ENCODE measurements around the gene LSM10.
A peak's percentile ranks its signal among the peaks of the same experiment; 100 is the strongest.

Gene LSM10

GRCh38 chr1:36391271-36391670 lies 6.4 kb downstream of the LSM10 start:
- Histone ChIP-seq H3K9me3 (ENCODE audit: severe bottlenecking) (no peaks in the 10 kb centered on the region), H3K36me3 (peaks cover 19% of the 10 kb centered on the region), H3K27me3 (ENCODE audit: insufficient read depth, low read depth, severe bottlenecking) (no peaks in the 10 kb centered on the region), H3K27ac (no peak overlapping the region), H3K4me3 (ENCODE audit: low read depth, low read length) (no peak overlapping the region)
- no peak for DNase-seq
- TF ChIP-seq, protein P1, sequence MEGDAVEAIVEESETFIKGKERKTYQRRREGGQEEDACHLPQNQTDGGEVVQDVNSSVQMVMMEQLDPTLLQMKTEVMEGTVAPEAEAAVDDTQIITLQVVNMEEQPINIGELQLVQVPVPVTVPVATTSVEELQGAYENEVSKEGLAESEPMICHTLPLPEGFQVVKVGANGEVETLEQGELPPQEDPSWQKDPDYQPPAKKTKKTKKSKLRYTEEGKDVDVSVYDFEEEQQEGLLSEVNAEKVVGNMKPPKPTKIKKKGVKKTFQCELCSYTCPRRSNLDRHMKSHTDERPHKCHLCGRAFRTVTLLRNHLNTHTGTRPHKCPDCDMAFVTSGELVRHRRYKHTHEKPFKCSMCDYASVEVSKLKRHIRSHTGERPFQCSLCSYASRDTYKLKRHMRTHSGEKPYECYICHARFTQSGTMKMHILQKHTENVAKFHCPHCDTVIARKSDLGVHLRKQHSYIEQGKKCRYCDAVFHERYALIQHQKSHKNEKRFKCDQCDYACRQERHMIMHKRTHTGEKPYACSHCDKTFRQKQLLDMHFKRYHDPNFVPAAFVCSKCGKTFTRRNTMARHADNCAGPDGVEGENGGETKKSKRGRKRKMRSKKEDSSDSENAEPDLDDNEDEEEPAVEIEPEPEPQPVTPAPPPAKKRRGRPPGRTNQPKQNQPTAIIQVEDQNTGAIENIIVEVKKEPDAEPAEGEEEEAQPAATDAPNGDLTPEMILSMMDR (IDR thresholded peaks at IDR 0.05; ENCODE audit: low read depth, low read length), result no peak

DNA sequence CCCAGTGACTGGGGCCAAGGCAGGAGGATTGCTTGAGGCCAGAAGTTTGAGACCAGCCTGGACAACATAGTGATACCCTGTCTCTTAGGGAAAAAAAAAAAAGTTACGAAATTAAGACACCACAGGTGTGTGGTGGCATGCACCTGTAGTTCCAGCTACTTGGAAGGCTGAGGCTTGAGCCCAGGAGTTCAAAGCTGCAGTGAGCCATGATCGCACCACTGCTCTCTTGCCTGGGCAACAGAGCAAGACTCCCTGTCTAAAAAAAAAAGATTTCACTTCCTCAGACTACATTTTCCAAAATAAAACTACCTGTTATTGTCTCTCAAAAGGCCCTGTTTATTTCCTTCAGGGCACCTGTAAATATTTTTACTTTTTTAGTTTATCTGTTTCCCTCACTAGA lies 7.3 kb downstream of the LSM10 start:
- Histone ChIP-seq H3K9me3 (ENCODE audit: severe bottlenecking) (no peaks in the 10 kb centered on the region), H3K36me3 (peaks cover 19% of the 10 kb centered on the region), H3K4me3 (ENCODE audit: low read depth, low read length) (no peak overlapping the region), H3K27me3 (ENCODE audit: insufficient read depth, low read depth, severe bottlenecking) (no peaks in the 10 kb centered on the region), H3K27ac (no peak overlapping the region)
- no peak for DNase-seq
- TF ChIP-seq, protein P1 (IDR thresholded peaks at IDR 0.05; ENCODE audit: low read depth, low read length), result no peak

DNA sequence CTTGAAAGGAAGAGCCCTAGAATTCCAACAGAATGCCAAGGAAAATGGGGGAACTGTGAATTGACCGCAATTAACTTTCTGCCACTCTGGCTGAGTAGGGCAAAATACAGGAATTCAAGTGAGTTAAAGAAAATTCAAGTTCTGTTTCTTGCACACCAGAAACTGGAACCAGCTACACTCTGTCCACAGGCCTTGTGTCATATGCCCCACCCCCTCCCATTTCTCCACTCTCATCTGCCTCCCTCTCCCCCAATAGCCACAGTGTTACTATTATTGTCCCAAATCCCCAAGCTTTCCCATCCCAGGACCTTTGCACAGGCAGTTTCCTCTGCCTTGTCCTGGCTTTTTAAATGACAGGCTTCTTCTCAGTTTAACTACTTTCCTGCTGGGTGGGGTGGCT lies 7.7 kb downstream of the LSM10 start:
- H3K27me3 ChIP-seq (ENCODE audit: insufficient read depth, low read depth, severe bottlenecking), result no peaks in the 10 kb centered on the region
- no peak overlapping the region for H3K27ac ChIP-seq
- no peak overlapping the region for H3K4me3 ChIP-seq (ENCODE audit: low read depth, low read length)

DNA sequence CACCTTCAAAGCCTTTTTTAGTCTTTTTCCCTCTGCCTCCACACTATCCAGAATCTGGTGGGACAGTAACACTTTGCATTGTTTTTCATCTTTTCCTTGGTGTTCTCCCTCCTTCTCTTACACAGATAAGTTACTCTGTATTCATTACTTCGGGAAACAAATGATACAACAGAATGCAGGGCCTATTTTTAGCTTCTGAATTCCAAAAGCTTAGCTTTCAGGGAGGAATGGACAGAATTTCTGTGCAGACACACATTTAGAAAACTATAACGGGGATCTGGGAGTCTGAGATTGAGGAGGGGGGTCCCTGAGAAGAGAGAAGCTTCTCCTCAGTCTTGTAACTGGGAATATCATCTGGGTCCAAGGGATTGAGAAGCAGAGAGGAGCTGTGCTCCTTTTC lies 8.4 kb downstream of the LSM10 start:
- Histone ChIP-seq H3K27ac (no peak overlapping the region), H3K9me3 (ENCODE audit: severe bottlenecking) (no peaks in the 10 kb centered on the region), H3K4me3 (ENCODE audit: low read depth, low read length) (no peak overlapping the region), H3K36me3 (peaks cover 19% of the 10 kb centered on the region), H3K27me3 (ENCODE audit: insufficient read depth, low read depth, severe bottlenecking) (no peaks in the 10 kb centered on the region)
- no peak for DNase-seq
- TF ChIP-seq, protein P1 (IDR thresholded peaks at IDR 0.05; ENCODE audit: low read depth, low read length), result no peak

More for the DNA sequence above, 7.7 kb downstream of the LSM10 start:
- Histone ChIP-seq H3K36me3 (peaks cover 19% of the 10 kb centered on the region), H3K9me3 (ENCODE audit: severe bottlenecking) (no peaks in the 10 kb centered on the region)
- TF ChIP-seq, protein P1 (IDR thresholded peaks at IDR 0.05; ENCODE audit: low read depth, low read length), result no peak
- no peak for DNase-seq

DNA sequence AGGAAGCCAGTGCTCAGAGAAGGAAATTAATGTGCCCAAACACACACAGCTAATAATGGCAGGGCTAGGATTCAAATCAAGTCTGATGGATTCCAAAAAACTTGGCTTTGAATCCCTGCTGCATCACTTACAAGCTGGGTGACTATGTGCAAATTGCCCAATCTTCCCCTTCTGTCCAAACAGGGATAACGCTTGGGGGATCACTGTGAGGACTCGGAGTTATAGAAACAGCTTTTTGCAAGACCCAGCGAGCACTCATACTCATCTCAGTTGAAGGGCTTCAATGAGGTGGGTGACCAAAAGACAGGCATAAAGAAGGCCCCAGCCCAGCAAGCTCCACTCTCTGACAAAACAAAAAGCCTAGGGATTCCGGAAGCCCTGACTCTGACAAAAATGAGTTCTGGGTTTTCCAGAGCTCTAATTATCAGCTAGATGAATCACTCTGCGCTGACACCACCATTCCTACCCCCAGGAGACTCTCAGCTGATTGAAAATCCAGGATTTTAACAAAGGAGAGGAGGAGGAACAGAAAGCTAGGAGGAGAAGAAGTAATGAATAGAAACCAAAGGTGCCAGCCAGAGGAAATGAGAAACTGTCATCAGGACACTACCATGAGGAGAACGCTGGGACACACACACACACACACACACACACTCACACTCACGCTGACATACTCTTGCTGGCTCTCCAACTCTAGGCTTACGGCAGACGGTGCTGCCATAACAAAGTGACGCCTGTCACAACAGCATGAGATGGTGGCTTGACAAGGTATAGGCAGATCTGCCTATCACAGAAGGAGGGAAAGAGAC lies 10.4 kb downstream of the LSM10 start:
- Histone ChIP-seq H3K36me3 (peaks cover 3% of the 10 kb centered on the region; the same call in 1 of the 2 replicates), H3K27me3 (ENCODE audit: insufficient read depth, low read depth, severe bottlenecking) (no peaks in the 10 kb centered on the region), H3K4me3 (ENCODE audit: low read depth, low read length) (no peak overlapping the region), H3K27ac (peak overlapping the region; percentile 91), H3K9me3 (ENCODE audit: severe bottlenecking) (no peaks in the 10 kb centered on the region)
- DNase-seq, result no peak
- TF ChIP-seq, protein P1 (IDR thresholded peaks at IDR 0.05; ENCODE audit: low read depth, low read length), result no peak
